Right atrium auricular region (tissue), 2 donors: Measurements from ENCODE around the gene AVPI1. TPM values are rescaled to one million over a fixed set of nuclear protein-coding genes. Genes with fewer than 3 reads are reported as not detected.

ENCODE experiments used
- DNase-seq: peaks from one replicate; pipeline ENCODE4 v3.0.0-alpha.2; 2019; ENCODE audit warnings: low spot score
- H3K27ac ChIP-seq, 2 donors: fragments of 200-600 bp; sonication (generic); 1 replicate in 1 of 2; 2 replicates in 1 of 2; pipeline ENCODE4 v1.5.1; 2016 to 2019
- H3K27me3 ChIP-seq, 2 donors: fragments of 200-600 bp; sonication (generic); one replicate each; pipeline versions ENCODE4 v1.5.1 to v1.6.0; 2017 to 2019
- H3K36me3 ChIP-seq: fragments of 200-600 bp; sonication (generic); one replicate; pipeline ENCODE4 v1.5.1; 2016
- H3K4me1 ChIP-seq, 2 donors: fragments of 200-600 bp; sonication (generic); one replicate each; pipeline versions ENCODE4 v1.5.1 to v1.6.0; 2017 to 2019
- H3K4me3 ChIP-seq, 2 donors: fragments of 200-600 bp; sonication (generic); 1 replicate in 1 of 2; 2 replicates in 1 of 2; pipeline ENCODE4 v1.5.1; 2017 to 2019; ENCODE audit warnings: mild to moderate bottlenecking in 1 of 2, moderate library complexity in 1 of 2
- H3K9me3 ChIP-seq, 2 donors: fragments of 200-600 bp; sonication (generic); one replicate each; pipeline ENCODE4 v1.5.1; 2019
- total RNA-seq, 2 donors: library from RNA; depleted of rRNA; stranded (reverse); fragments of >200 nt; gene quantifications; one replicate each; pipeline ENCODE4 v1.1.0, GENCODE V29; 2016
- TF ChIP-seq, protein P1 (sequence below), 2 donors: fragments of 200-600 bp; sonication (generic); IDR thresholded peaks; one replicate each; pipeline ENCODE4 v1.5.1; 2019; ENCODE audit warnings: antibody characterized with exemption in 2 of 2

Gene AVPI1
- total RNA-seq, 2 donors from 2014 or later = 10.5 to 23.7 TPM

DNA sequence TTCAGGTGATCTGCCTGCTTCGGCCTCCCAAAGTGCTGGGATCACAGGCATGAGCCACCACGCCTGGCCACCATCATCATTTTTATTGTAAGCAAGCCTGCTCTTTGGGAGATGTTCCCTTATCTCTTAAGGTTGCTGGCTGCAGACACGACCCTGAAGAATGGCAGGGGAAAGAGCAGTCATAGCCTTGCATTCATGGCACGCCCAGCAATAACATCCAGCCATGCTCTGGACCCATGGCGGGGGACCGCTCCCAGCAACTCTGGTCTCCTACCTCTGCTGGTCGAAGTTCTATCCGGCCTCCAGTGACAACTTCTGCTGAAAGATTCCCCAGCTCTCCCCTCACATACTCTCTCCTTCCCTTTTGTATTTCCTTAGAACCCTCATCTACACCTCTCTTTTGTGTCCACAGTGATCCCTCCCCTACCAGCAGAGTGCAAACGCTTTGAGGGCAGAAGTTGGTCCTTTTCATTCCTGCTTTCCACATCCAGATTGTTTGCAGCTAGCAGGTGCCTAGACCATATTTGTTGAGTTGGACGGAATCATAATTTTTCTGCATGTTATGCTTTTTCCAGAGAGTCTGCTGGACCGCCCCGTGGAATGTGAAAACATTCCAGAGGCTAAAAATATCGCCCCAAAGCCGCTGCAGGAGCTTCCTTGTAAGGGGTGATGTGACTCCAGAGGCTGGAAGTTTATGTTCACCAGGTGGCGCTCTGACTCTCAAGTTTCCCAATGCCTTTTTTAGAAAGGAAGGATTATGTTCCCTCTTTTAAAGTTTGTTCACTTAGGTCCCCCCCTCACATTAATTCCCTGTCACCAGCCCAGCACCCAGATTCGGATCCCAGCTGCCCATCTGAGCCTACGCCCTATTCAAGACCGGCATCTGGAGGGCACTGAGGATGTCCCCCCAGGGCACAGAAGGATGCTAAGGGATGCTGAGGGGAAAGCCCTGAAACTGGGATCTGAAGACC, 22.2 kb upstream of the AVPI1 start:
- H3K27me3 ChIP-seq = no peaks in the 10 kb centered on the region
- peak overlapping the region in 1 of 2 donors; percentile 37 for H3K27ac ChIP-seq

DNA sequence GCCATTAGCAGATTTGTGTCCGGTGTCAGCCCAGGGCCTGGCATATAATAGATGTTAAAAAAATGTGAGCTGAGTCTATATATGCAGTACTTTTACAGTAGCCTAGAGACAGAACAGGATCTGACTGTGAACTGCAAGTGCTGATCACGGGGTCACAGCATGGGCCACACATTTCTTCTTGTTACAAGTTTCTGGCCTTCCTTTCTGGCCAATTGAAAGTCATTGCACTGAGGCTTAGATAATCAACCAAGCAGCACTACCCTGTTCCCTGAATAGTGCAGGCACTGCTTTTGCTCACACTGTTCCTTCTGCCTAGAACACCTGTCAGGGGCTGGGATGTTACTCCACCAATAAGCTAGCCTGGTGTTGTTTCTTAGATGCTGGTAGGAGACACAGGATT, 21.1 kb upstream of the AVPI1 start:
- Histone ChIP-seq H3K27ac (peak overlapping the region in 1 of 2 donors; percentile 37), H3K4me1 (peaks cover 0 to 16% of the 10 kb centered on the region in 2 donors), H3K27me3 (no peaks in the 10 kb centered on the region), H3K9me3 (no peaks in the 10 kb centered on the region), H3K36me3 (no peaks in the 10 kb centered on the region), H3K4me3 (no peak overlapping the region)
- DNase-seq = no peak
- TF ChIP-seq, protein P1, sequence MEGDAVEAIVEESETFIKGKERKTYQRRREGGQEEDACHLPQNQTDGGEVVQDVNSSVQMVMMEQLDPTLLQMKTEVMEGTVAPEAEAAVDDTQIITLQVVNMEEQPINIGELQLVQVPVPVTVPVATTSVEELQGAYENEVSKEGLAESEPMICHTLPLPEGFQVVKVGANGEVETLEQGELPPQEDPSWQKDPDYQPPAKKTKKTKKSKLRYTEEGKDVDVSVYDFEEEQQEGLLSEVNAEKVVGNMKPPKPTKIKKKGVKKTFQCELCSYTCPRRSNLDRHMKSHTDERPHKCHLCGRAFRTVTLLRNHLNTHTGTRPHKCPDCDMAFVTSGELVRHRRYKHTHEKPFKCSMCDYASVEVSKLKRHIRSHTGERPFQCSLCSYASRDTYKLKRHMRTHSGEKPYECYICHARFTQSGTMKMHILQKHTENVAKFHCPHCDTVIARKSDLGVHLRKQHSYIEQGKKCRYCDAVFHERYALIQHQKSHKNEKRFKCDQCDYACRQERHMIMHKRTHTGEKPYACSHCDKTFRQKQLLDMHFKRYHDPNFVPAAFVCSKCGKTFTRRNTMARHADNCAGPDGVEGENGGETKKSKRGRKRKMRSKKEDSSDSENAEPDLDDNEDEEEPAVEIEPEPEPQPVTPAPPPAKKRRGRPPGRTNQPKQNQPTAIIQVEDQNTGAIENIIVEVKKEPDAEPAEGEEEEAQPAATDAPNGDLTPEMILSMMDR (IDR thresholded peaks at IDR 0.05) = no peak

More for the DNA sequence above, 22.2 kb upstream of the AVPI1 start:
- DNase-seq = peak; percentile 90
- Histone ChIP-seq H3K4me3 (no peak overlapping the region), H3K36me3 (no peaks in the 10 kb centered on the region), H3K9me3 (no peaks in the 10 kb centered on the region), H3K4me1 (peaks cover 0 to 22% of the 10 kb centered on the region in 2 donors)
- TF ChIP-seq, protein P1 (IDR thresholded peaks at IDR 0.05) = peak; percentile 64 to 79

GRCh38 chr10:97707134-97707861, 20.3 kb upstream of the AVPI1 start:
- Histone ChIP-seq H3K36me3 (no peaks in the 10 kb centered on the region), H3K4me1 (peaks cover 0 to 12% of the 10 kb centered on the region in 2 donors), H3K9me3 (no peaks in the 10 kb centered on the region), H3K27me3 (no peaks in the 10 kb centered on the region), H3K27ac (peak overlapping the region in 1 of 2 donors; percentile 29), H3K4me3 (no peak overlapping the region)
- TF ChIP-seq, protein P1 (IDR thresholded peaks at IDR 0.05) = no peak
- DNase-seq = no peak

DNA sequence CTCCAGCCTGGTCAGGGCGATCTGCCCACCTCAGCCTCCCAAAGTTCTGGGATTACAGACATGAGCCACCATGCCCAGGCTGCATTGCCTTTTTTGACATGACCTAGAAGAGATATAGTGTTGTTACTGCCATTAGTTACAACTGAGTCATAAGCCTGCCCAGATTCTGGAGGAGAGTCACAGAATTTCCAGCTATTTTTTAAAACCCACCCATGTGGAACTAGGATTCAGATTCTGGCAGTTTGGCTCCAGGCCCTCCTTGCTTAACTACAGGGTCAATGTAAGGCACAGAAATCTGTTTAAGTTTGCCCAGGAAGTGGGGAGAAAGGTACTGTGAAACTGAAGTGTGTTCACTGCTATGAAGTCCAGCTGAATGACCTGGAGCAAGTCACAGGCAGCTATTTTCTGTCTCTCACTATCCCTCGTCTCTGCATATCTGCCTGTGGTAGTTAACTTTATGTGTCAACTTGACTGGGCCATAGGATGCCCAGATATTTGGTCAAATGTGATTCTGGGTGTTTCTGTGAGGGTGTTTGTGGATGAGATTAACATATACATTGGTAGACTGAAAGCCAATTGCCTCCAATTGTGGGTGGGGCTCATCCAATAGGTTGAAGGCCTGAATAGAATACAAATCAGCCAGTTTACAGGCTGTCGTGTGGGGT, 18.1 kb upstream of the AVPI1 start:
- Histone ChIP-seq H3K4me1 (peaks cover 0 to 18% of the 10 kb centered on the region in 2 donors), H3K9me3 (no peaks in the 10 kb centered on the region), H3K27me3 (no peaks in the 10 kb centered on the region), H3K36me3 (no peaks in the 10 kb centered on the region), H3K4me3 (no peak overlapping the region), H3K27ac (no peak overlapping the region)
- TF ChIP-seq, protein P1 (IDR thresholded peaks at IDR 0.05) = no peak
- no peak for DNase-seq

DNA sequence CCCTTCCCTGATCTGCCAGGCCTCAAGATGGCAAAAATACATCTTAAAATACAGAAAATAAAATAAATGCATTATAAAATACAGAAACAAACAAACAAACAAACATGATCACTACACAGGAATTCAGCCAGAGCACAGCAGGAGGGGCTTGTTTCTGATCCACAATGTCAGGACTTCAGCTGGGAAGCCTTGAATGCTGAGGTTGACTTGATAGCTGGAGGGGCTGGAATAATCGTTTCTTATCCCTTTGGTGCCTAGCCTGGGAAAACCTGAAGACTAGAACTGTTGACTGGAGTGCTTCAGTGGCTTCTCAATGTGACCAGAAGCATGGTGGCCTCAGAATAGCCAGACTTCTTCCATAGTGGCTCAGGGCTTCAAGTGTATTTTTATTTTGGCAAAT, 17.3 kb upstream of the AVPI1 start:
- Histone ChIP-seq H3K4me1 (peaks cover 0 to 12% of the 10 kb centered on the region in 2 donors), H3K27ac (no peak overlapping the region), H3K9me3 (no peaks in the 10 kb centered on the region), H3K27me3 (no peaks in the 10 kb centered on the region), H3K4me3 (no peak overlapping the region), H3K36me3 (no peaks in the 10 kb centered on the region)
- DNase-seq = no peak
- TF ChIP-seq, protein P1 (IDR thresholded peaks at IDR 0.05) = no peak
